Stimulated activated CD8-positive, alpha-beta memory T cell treated with anti-CD3 and anti-CD28 coated beads, Interleukin-12 subunit alpha, Interleukin-12 subunit beta, amount 100 ng/mL, for 24 hours (primary cell): ENCODE data around the gene AMFR.
A peak's percentile ranks its signal among the peaks of the same experiment; 100 is the strongest.

ENCODE experiments used
- DNase-seq: peaks from one replicate; pipeline ENCODE4 v3.0.0-alpha.2; 2020; ENCODE audit errors: extremely low read depth

The AMFR gene

DNA sequence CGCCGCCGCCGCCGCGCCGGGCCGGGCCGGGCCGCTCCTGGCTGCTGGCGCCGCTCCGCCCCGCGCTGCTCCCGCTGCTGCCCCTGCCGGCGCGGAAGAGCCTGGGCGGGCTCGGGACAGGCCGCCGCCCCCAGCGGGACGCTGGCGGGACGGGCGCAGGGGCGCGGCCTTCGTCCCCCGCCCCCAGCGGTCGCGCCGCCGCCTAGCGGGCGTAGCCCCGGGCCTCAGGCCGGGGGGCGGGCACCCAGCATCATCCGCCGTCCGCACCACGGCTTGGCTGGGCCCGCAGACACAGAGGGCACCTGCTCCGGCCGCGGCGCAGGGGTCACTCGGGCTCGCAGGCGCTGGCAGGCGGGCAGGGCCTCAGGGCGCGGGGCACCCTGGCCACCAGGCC lies at the start of gene AMFR:
AMFR (minus strand) TSS at position 107 of the 394 bp plus-strand sequence. CDS start 218 bp downstream, outside the sequence.
- DNase-seq, result peak; percentile 31

DNA sequence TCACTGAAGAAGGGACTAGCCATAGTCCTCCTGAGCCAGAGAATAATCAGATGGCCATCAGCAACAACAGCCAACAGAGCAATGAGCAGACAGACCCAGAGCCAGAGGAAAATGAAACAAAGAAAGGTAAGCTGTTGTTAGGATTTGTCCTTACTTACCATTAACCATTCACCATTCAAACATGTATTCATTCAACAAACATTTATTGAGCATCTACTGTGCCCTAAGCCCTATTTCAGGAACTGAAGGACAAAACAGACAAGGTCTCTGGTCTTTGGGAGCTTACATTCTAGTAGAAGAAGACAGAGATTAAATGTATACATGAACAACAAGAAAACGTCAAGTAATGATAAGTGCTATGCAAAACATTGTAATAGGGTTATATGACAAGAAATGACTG lies 45.3 kb upstream of the AMFR start:
- no peak for DNase-seq

DNA sequence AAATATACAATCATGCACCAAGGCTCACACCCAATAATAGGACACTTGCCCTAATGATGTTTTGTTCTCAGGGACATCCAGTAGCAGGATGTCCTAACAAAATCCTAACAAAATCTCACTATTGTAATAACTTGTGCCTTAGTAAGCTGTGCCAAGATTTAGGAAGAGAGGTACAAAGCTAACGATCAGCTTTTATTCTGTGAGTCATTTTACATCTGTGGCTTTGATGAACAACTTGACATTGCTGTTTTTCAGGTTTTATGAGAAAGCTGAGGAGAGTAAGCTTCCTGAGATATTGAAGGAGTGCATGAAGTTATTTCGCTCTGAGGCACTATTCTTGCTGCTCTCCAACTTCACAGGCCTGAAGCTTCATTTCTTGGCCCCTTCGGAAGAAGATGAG lies 44.9 kb upstream of the AMFR start:
- no peak for DNase-seq

DNA sequence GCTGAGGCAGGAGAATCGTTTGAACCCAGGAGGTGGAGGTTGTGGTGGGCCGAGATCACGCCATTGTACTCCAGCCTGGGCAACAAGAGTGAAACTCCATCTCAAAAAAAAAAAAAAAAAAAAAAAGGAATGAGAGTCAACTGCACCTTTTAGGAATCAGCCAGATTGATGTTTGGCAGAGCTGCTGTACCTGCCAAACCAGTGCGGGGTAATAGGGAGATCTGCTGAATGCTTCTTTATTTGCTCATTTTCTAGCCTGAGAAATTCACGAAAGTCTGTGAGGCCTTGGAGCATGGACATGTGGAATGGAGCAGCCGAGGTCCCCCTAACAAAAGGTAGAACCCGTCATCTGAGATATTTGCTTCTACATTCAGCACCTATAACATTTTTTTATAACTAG lies 44.4 kb upstream of the AMFR start:
- DNase-seq, result no peak

DNA sequence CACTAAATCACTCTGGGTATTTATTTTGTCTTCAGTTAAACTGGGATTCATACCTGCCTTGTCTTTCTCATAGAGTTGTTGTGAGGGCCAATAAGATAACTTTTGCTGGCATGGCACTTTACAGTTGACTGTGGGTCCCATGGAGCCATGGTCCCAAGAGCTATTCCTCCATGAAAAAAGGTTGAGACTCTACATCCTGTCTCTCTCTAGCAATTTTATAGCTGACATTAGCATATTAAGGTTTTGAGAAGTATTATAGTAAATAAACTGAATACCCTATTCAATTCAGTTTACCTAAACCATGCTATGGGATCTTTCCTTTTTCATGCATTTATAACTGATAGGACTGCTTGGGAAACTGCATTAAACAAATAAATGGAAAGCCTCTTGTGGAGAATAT lies 43.5 kb upstream of the AMFR start:
- no peak for DNase-seq

DNA sequence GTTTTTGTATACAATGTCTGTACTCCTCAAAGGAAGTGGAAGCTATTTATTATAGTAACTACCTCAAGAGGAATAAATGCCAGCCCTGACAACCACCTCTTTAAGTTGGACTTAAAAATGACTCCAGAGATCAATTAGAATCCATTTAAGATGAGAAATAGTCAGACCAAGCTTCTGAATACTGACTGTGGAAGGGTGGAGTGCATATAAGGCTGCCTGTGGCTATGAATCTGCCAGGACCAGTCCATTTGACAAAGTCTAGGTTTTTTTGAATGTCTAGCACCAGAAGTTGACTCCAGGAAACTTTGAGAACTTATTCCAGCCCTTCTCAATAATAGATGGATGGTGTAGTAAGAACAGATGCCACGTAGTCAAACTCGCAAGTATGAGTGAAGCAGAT lies 41.0 kb upstream of the AMFR start:
- no peak for DNase-seq

DNA sequence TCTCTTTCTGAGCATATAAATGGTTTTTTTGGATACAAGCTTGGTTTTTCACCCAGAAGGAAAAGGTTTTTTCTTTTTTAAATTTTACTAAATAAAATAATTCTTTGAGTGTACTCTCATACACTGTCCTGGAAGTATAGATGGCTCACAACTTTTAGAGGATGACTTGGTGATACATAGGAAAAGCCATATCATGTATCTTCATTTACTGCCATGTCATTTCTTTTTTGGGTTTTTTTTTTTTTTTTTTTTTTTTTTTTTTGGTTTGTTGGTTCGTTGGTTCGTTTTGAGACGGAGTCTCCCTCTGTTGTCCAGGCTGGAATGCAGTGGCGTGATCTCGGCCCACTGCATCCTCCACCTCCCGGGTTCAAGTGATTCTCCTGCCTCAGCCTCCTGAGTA lies 37.8 kb upstream of the AMFR start:
- no peak for DNase-seq

DNA sequence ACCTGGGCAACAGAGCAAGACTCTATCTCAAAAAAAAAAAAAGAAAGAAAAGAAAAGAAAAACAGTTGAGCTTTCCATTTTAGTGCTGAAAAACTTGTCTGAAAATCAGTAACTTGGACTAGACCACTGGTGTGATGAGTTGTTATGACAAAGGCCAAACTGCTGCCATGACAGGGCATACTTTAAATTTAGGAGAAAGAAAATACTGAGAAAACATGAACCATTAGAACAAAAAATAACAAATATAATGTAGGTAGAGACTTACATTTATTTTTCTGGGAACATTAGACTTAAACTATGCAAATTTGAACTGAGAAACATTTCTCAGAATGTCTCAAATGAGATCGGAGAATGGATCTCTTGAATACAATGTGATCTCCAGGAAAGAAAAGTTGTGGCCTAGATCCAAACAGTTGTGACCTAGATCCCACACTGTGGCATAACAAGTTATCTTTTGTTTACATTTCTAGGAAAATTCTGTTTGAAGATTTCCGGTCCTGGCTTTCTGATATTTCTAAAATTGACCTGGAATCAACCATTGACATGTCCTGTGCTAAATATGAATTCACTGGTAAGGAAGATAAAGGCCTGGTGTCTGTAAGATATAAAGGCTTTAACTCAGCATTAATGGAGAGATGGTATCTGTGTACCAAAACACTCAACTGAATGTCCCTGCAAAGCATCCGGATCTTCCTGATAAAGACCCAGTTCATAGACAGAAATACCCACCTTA lies 36.9 kb upstream of the AMFR start:
- DNase-seq, result no peak

DNA sequence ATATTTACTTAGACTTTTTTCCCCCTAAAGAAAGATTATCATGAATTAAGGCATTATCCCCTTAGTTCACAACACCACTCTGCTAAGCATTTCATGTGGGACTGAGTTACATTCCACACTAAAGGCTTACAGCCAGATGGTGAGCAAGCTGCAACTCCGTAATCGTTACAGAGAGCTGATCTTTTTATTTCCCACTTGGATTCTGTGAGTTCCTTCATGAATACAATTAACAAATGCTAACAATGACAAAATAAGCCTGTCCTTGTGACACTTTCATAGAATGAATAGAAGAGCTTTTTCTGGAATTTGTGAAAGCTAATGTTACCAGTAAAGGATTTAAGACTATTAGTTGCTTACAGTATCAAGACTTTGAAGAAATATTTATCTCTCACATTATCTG lies 34.8 kb upstream of the AMFR start:
- DNase-seq, result no peak

DNA sequence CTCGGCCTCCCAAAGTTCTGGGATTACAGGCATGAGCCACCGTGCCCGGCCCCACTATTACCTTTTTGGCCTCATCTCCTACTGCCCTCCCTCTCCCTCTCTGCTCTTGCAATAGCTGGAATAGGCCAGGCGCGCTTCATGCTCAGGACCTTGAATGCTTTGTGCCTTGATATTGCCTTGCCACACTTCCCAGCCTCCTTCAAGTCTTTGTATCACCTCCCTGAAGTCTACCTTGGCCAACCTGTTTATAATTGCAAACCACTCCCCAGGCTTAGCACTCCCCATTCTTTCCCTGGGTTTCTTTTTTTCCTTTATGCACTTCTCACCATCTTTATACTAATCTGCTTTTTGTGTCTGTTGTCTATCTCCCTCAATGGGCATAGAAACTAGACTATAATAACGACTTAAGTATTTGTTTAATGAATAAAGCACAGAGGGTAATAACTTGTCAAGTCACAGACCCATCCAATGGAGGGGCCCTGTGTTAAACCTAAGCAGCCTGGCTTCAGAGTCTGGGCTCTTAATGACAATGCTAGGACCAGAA lies 32.7 kb upstream of the AMFR start:
- no peak for DNase-seq

DNA sequence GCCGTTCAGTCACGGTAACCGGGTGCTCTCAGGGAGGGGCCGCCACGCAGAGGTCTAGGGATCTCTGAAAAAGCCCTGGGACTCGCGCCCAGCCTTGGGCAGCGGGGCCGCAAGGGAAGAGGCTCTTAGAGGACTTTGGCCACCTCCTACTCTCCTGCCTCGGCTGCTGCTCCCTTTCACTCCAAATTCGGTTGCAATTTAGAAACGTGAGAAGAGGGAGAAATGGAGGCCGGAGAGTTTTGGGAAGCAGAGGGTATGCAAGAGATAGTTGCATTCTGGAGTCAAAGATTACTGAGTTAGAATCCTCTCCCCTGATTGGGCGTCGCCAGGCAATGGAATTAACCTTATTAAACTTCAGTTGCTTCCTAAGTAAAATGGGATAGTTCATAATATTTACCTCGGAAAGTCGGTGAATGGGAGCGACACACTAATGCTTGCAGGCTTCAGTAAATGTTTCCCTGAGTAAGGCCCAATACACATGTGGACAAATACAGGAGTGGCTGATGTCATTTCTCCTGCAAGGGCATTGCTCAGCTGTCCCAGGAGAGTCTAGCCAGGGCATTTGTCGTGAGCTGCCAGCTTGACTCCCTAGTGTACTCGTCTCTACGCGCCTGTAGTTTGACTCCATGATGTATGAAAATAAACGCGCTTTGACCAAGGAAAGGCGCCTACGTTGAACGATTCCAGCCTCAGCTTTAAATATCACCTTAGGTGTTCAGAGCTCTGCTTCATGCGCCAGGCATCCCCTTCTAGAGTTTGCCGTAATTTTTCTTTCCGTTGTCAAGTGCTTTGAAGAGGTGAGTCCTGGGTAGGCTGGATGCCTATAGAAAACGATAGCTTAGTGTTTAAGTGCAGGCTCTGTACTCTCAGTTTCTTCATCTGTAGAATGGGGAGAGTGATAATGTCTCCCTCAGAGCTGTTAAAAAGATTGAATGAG lies 26.7 kb upstream of the AMFR start:
- no peak for DNase-seq

DNA sequence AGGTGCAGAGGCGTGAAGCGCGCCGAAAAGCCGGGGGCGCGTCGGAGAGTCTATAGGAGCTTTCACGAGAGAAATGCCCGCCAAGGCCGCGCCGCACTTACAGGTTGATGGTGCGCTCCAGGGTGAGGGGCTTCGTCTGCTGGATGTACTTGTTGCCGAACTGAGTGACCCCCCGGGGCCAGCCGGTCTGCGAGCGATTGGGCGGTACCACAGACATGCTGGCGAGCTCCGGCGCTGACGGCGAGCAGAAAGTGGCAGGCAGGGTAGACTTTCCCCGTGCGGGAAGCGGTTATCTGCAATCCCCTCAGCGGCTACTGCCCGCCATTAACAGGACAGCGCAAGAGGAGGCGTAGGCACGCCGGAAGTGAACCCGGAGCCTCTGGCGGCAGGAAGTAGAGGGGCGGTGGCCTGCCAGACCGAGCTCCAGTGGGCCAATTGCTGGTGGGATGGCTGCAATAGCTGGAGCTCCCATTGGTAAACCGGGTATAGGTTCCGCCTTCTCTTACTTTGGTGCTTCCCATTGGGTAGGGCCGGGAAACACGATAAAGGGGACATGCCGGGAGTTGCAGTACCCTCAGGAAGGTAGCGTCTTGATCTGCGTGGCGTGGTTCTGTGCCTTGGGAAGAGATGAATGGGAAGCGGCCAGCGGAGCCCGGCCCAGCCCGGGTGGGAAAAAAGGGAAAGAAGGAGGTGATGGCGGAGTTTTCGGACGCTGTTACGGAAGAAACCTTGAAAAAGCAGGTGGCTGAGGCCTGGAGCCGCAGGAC lies 25.8 kb upstream of the AMFR start, which contains the start of the genes NUDT21 and OGFOD1:
NUDT21 (minus strand) TSS at position 347 of the 767 bp plus-strand sequence; CDS start at position 217, 130 bp downstream.
OGFOD1 (plus strand) TSS at position 569 of the 767 bp plus-strand sequence; CDS start at position 628, 59 bp downstream.
- DNase-seq, result peak; percentile 87

DNA sequence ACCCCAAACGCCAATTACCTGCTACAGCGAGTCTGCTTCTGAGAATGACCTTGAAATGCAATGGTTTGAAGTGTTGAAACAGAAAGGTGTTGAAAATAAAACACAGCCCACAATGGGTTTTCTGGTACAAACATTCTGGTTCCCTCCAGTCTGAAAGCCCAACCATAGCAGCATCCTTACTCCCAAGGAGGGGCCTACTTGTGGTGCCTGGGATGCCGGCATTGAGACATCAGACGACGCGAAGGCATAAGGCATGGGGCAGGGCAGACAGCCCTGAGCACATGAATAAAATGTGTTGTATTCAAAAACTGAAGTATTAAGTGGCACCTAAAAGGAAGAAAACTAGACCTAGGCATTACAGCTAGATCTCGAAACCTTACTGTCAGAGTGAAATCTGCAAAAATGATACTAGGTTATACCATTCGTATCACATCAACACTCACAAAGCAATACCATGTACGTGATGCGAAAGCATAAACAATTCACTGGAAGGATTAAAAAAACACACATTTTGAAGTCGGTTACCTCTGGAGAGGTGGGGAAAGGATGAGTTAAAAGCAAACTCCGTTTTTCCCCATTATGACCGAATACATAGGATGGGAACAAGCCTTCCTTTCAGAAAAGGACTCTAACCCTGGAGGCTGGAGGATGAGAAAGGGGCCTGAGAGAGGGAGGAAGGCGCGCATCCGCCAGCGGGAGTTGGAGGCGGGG lies 25.1 kb upstream of the AMFR start:
- DNase-seq, result no peak

DNA sequence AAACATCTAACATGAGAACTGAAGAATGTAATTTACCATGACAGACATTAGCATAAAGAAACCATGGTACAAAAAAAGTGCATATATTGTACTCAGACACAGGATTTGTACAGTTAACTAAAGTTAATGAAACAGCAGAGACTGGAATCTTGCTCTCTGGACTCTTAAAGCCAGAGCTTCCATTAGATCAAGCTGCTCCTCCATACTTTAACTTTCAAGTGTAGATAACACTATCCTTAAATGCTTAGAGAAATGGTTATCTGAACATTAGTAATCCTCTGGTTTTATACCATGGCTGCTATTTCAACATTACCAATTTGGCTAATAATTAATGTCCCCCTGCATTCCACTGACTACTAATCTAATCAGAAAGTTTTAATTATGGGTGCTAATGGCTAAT lies 22.7 kb upstream of the AMFR start:
- no peak for DNase-seq

DNA sequence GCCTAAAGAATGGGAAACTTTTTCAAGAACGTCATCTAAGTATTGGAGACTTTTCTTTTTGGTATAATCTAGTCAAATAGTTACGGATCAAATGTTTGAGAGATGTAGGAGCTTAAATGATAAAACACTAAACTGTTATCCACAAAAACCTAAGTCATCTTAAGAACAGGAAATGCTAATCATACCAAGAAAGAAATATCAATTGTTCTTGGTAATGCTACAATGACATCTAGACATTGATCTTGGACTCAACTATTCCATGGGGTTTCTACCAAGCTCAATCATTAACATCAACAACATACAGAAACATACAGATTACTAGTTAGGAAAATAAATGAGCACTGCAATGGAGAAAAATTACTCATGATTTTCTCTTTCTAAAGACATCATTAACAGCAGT lies 21.9 kb upstream of the AMFR start:
- DNase-seq, result no peak

DNA sequence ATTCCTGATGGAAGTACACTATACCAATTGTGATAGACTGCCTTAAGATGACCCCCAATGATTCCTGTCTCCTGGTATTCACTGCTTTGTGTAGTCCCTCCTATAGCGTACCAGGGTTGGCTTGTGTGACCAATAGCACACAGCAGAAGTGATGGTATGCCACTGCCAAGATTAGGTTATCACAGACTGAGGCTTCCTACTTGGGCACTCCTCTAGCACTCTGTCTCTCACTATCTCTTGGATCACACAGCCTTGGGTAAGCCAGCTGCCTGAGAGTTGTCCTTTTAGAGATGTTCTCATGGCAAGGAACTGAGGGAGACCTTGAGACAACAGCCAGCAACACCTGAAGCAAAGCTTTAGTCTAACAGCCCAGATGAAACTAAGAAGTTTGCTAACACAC lies 12.7 kb upstream of the AMFR start:
- DNase-seq, result no peak

DNA sequence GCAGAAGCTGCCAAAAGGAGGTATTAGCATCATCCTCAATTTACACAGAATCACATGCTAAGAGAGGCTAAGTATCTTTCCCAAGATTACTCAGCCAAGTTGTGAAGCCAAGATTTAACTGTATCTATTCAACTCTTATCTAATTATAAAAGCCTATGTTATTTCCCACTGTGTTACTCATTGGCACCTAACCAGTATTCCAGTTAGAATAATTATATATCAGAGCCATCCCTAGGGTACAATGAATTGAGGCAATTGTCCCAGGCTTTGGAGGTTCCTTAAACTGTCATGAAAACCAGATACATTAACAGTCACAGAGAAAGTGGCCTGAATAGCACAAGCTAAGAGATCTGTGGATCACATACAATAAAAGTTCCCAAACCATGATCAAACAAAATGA lies 10.9 kb upstream of the AMFR start:
- DNase-seq, result no peak

DNA sequence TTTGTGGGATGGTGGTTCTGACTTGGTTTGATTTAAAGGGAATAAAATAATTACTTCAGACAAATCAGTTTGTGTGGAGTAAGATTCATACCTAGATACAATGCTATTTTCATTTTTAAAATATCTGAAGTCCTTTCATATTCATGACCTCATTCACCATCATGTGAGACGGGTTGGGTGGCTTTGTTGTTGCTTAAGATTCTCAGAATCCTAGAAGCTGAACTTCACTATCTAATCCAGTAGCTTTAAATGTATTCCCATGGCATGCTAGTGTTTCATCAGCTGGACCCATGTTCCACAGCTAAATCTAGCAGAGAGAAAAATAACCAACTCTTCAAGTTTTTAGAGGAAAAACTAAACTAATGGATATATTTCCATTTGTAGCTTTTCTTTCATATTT lies 2.7 kb upstream of the AMFR start:
- DNase-seq, result no peak

DNA sequence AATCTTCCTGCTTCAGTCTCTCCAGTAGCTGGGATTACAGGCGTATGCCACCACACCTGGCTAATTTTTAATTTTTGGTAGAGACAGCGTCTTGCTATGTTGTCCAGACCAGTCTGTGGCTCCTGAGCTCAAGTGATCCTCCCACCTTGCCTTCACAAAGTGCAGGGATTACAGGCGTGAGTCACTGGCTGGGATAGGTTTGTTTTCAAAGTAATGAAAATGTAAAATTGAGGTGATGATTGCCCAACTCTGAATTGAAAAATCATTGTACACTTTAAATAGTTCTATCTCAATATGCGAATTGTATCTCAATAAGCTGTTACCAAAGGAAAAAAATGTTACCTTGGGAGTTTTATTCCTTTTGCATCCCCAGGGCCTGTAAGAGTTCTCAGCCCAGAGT lies 1.2 kb upstream of the AMFR start:
- no peak for DNase-seq

DNA sequence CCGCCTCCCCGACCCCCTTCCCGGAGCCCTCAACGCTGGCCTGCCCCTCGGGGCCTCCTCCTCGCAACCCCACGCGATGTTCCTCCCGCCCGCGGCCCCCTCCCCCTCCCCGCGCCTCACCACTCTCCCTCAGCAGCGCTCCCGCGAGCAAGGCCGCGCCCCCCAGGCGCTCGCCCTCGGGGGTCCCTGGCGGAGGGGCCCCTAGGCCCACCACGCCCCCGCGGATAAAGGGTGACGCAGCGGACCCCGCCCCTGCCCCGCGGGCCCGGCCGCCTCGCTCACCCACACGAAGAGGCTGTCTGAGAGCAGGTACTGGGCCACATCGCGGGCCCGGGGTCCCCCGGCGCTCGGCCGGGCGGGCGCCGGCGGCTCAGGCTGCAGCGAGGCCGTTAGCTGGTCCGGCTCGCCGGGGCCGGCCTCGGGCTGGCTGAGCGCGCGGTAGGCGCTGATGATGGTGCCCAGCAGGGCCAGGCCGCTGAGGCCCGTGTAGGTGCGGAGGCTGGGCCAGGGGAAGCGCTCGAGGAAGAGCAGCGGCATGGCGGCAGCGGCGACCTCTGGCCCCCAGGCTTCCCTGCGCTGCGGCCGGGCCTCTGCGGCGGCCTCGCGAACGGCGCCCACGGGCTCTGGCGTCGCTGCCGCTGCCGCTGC lies 430 bp downstream of the AMFR start:
- peak; percentile 10 for DNase-seq

DNA sequence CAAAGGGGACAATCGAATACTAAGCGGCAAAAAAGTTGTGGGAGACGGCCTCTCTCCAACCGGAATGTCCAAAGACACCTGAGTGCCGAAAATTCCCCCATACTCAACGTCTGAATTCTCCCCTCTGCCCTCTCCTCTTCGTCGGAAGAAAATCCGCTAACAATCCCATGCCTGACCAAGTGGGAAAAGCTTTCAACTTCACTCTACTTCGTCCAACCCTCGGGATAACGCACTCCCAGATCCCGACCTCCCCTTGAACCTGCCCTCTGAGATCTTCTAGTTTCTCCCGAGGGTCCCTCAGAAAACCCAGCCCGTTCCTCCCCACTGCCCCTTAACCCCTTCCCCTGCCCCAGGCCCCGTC lies 961 bp downstream of the AMFR start:
- no peak for DNase-seq
